Measurements from ENCODE around the gene SUZ12.
"Not testable (repeated sequence)": the region's sequence is repeated elsewhere in the genome, so short reads cannot be mapped to it uniquely, and the experiment has no call there.

SUZ12 gene

DNA sequence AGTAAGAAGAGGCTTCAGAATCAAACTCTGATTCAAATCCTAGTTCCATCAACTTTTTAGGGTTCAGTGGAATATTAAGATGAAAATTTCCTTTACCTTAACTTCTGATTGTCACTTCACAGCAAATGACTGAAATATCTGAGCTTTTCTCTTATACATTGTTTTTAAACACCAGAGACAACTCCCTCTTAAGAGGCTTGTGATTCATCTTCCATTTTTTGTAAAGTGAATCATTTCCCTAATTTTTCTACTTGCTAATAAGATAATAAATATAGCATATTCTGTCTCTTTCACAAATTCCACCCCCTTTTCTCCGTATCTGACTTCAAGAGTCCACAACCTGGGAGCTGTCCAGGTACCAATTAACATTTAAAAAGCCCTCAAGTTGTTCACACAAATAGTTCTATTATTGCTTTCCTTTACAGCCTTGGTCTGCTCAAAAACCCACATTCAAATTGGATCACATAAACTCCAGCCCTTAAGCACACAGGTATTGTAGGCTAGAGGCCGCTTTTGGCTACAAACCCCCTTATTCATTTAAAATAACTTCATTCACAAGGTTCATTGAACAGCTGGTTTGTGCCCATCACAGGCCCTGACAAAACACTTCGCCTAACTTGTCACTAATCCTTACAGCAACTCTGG is 21.2 kb upstream of the SUZ12 start:
- Histone ChIP-seq H3K27me3 (ENCODE audit: control insufficient read depth, low read length) (peaks cover 11% of the 10 kb centered on the region), H3K9me2 (replicated peaks; ENCODE audit: control insufficient read depth, low read length) (no peaks in the 10 kb centered on the region), H3K9me3 (ENCODE audit: control insufficient read depth, insufficient read depth, low read length) (no peaks in the 10 kb centered on the region), H3K4me2 (ENCODE audit: low read length) (no peak overlapping the region), H3K36me3 (ENCODE audit: control insufficient read depth, low read length) (no peaks in the 10 kb centered on the region), H3K4me1 (ENCODE audit: control insufficient read depth, low read length) (peaks cover 20% of the 10 kb centered on the region), H3K27ac (ENCODE audit: low read depth, low read length) (no peak overlapping the region), H4K20me1 (ENCODE audit: control insufficient read depth, insufficient read depth, low read depth, low read length) (no peaks in the 10 kb centered on the region), H3K79me2 (ENCODE audit: control insufficient read depth, low read length) (no peaks in the 10 kb centered on the region), H3K4me3 (ENCODE audit: low read length) (no peak overlapping the region), H3F3A (ENCODE audit: control insufficient read depth, insufficient read depth) (0 out of 2 replicates have a peak, but pooled peaks cover 9% of the 10 kb centered on the region)
- TF ChIP-seq, protein P1, sequence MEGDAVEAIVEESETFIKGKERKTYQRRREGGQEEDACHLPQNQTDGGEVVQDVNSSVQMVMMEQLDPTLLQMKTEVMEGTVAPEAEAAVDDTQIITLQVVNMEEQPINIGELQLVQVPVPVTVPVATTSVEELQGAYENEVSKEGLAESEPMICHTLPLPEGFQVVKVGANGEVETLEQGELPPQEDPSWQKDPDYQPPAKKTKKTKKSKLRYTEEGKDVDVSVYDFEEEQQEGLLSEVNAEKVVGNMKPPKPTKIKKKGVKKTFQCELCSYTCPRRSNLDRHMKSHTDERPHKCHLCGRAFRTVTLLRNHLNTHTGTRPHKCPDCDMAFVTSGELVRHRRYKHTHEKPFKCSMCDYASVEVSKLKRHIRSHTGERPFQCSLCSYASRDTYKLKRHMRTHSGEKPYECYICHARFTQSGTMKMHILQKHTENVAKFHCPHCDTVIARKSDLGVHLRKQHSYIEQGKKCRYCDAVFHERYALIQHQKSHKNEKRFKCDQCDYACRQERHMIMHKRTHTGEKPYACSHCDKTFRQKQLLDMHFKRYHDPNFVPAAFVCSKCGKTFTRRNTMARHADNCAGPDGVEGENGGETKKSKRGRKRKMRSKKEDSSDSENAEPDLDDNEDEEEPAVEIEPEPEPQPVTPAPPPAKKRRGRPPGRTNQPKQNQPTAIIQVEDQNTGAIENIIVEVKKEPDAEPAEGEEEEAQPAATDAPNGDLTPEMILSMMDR (IDR thresholded peaks at IDR 0.05; ENCODE audit: low read depth, low read length, poor library complexity, severe bottlenecking): no peak
- TF ChIP-seq EZH2phosphoT487 (IDR thresholded peaks at IDR 0.05; ENCODE audit: borderline replicate concordance, low read length): no peak

DNA sequence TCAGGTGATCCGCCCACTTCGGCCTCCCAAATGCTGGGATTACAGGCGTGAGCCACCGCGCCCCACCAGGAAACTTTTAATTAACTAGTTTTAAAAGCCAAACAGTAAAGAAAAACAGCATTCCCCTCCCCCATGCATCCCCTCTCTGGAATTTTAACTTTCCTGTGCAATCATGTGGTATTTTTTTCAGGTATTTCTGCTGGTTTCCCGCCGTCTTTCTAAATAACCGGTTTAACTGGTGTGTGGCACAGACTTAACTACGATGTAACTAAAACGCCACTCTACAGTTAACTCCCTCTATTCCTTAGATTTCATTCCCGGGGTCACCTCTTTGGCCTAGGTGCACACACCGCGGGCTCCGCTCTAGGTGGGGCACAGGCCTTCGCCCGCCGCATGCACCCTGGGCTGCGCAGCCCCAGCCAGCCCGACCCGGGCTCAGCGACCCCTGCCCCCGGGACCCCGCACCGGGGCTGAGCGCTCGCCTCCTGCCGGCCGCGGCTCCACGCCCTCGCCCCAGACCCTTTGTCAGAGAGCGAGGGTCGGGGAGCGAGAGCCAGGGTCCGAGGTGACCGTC is 20.2 kb upstream of the SUZ12 start:
- 0 out of 2 replicates have a peak, but pooled peaks cover 9% of the 10 kb centered on the region for H3F3A ChIP-seq (ENCODE audit: control insufficient read depth, insufficient read depth)
- H4K20me1 ChIP-seq (ENCODE audit: control insufficient read depth, insufficient read depth, low read depth, low read length): no peaks in the 10 kb centered on the region
- peaks cover 11% of the 10 kb centered on the region for H3K27me3 ChIP-seq (ENCODE audit: control insufficient read depth, low read length)
- H3K27ac ChIP-seq (ENCODE audit: low read depth, low read length): no peak overlapping the region
- TF ChIP-seq, protein P1 (IDR thresholded peaks at IDR 0.05; ENCODE audit: low read depth, low read length, poor library complexity, severe bottlenecking): no peak
- TF ChIP-seq EZH2phosphoT487 (IDR thresholded peaks at IDR 0.05; ENCODE audit: borderline replicate concordance, low read length): no peak
- H3K4me1 ChIP-seq (ENCODE audit: control insufficient read depth, low read length): peaks cover 20% of the 10 kb centered on the region
- H3K4me2 ChIP-seq (ENCODE audit: low read length): no peak overlapping the region
- H3K36me3 ChIP-seq (ENCODE audit: control insufficient read depth, low read length): no peaks in the 10 kb centered on the region
- no peak overlapping the region for H3K4me3 ChIP-seq (ENCODE audit: low read length)
- no peaks in the 10 kb centered on the region for H3K9me2 ChIP-seq (replicated peaks; ENCODE audit: control insufficient read depth, low read length)
- H3K79me2 ChIP-seq (ENCODE audit: control insufficient read depth, low read length): no peaks in the 10 kb centered on the region
- no peaks in the 10 kb centered on the region for H3K9me3 ChIP-seq (ENCODE audit: control insufficient read depth, insufficient read depth, low read length)

DNA sequence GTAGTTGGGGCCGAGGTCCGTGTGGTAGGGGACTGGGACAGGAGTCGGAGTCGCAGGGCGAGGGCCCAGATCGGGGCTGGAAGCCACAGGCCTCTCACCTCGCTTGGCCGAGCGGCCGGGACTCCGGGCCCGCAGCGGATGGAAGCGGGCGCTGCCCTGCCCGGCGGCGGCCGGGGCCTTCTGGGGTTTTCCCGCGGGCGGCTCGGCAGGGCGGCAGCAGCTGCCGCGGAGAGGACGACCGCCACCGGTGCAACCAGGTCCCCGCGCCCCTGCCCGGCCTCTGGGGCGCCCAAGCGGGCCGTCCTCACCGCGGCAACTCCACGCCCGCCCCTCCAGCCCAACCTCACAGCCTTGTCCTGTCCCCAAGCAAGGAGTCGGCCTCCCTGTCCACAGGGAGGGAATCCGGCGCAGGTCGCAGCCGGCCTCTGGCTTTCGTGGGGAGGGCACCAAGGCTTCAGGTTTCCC is 19.7 kb upstream of the SUZ12 start:
- TF ChIP-seq, protein P1 (IDR thresholded peaks at IDR 0.05; ENCODE audit: low read depth, low read length, poor library complexity, severe bottlenecking): no peak
- H3K79me2 ChIP-seq (ENCODE audit: control insufficient read depth, low read length): no peaks in the 10 kb centered on the region
- no peaks in the 10 kb centered on the region for H3K9me2 ChIP-seq (replicated peaks; ENCODE audit: control insufficient read depth, low read length)
- H3K4me1 ChIP-seq (ENCODE audit: control insufficient read depth, low read length): peaks cover 20% of the 10 kb centered on the region
- H3K36me3 ChIP-seq (ENCODE audit: control insufficient read depth, low read length): no peaks in the 10 kb centered on the region
- peaks cover 11% of the 10 kb centered on the region for H3K27me3 ChIP-seq (ENCODE audit: control insufficient read depth, low read length)
- H3K27ac ChIP-seq (ENCODE audit: low read depth, low read length): no peak overlapping the region
- H3K4me2 ChIP-seq (ENCODE audit: low read length): no peak overlapping the region
- H3K4me3 ChIP-seq (ENCODE audit: low read length): no peak overlapping the region
- H3F3A ChIP-seq (ENCODE audit: control insufficient read depth, insufficient read depth): 0 out of 2 replicates have a peak, but pooled peaks cover 9% of the 10 kb centered on the region
- H4K20me1 ChIP-seq (ENCODE audit: control insufficient read depth, insufficient read depth, low read depth, low read length): no peaks in the 10 kb centered on the region
- no peaks in the 10 kb centered on the region for H3K9me3 ChIP-seq (ENCODE audit: control insufficient read depth, insufficient read depth, low read length)

DNA sequence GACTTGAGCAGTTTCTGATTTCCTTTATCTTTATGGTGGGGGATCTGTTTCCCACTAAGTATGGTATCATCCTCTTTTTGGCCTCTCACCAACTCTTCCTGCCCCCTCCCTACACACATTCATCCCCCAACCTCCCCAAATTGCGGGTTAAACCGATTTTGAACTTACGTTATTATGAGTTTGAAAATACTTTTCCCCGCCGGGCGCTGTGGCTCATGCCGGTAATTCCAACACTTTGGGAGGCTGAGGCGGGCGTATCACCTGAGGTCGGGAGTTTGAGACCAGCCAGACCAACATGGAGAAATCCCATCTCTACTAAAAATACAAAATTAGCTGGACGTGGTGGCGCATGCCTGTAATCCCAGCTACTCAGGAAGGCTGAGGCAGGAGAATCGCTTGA is 19.1 kb upstream of the SUZ12 start:
- Histone ChIP-seq H3K27me3 (ENCODE audit: control insufficient read depth, low read length) (peaks cover 11% of the 10 kb centered on the region), H3K4me1 (ENCODE audit: control insufficient read depth, low read length) (peaks cover 16% of the 10 kb centered on the region)
- H4K20me1 ChIP-seq (ENCODE audit: control insufficient read depth, insufficient read depth, low read depth, low read length); H3K9me3 ChIP-seq (ENCODE audit: control insufficient read depth, insufficient read depth, low read length); H3K9me2 ChIP-seq (replicated peaks; ENCODE audit: control insufficient read depth, low read length); H3K27ac ChIP-seq (ENCODE audit: low read depth, low read length); H3K4me2 ChIP-seq (ENCODE audit: low read length); H3K79me2 ChIP-seq (ENCODE audit: control insufficient read depth, low read length); H3K4me3 ChIP-seq (ENCODE audit: low read length); H3K36me3 ChIP-seq (ENCODE audit: control insufficient read depth, low read length); H3F3A ChIP-seq (ENCODE audit: control insufficient read depth, insufficient read depth): not testable (repeated sequence)

All from DOHH2 (cell line).